IPS-18a (cell line): Measurements from ENCODE around the gene FCHSD2.
"Not testable (repeated sequence)": the region's sequence is repeated elsewhere in the genome, so short reads cannot be mapped to it uniquely, and the experiment has no call there.

Experiments used
- H3K27ac ChIP-seq: one replicate; pipeline ENCODE4 v1.5.1; 2013; ENCODE audit warnings: low read length
- H3K27me3 ChIP-seq: one replicate; pipeline ENCODE4 v1.6.1; 2013; ENCODE audit warnings: mild to moderate bottlenecking, low read length; ENCODE audit not compliant: control insufficient read depth, insufficient read depth
- H3K36me3 ChIP-seq: one replicate; pipeline ENCODE4 v1.6.1; 2013; ENCODE audit warnings: low read depth, low read length; ENCODE audit not compliant: control insufficient read depth
- H3K4me1 ChIP-seq: one replicate; pipeline ENCODE4 v1.6.1; 2013; ENCODE audit warnings: low read depth, low read length; ENCODE audit not compliant: control insufficient read depth
- H3K4me3 ChIP-seq: one replicate; pipeline ENCODE4 v1.5.1; 2013; ENCODE audit warnings: low read length
- H3K9ac ChIP-seq: one replicate; pipeline ENCODE4 v1.6.1; 2013; ENCODE audit warnings: mild to moderate bottlenecking, low read length, moderate library complexity
- H3K9me3 ChIP-seq: one replicate; pipeline ENCODE4 v1.6.1; 2013; ENCODE audit warnings: low read depth, low read length; ENCODE audit not compliant: control insufficient read depth

FCHSD2 gene

GRCh38 chr11:72983560-72983959, 158.6 kb downstream of the FCHSD2 start:
- peaks cover 5% of the 10 kb centered on the region for H3K4me1 ChIP-seq
- no peaks in the 10 kb centered on the region for H3K36me3 ChIP-seq
- no peaks in the 10 kb centered on the region for H3K27me3 ChIP-seq
- no peak overlapping the region for H3K4me3 ChIP-seq
- H3K27ac ChIP-seq = no peak overlapping the region
- no peaks in the 10 kb centered on the region for H3K9me3 ChIP-seq
- H3K9ac ChIP-seq = no peak overlapping the region

GRCh38 chr11:72981971-72982685, 160.0 kb downstream of the FCHSD2 start:
- no peaks in the 10 kb centered on the region for H3K36me3 ChIP-seq
- H3K27ac ChIP-seq = no peak overlapping the region
- peaks cover 5% of the 10 kb centered on the region for H3K4me1 ChIP-seq
- H3K4me3 ChIP-seq = no peak overlapping the region
- no peak overlapping the region for H3K9ac ChIP-seq
- H3K27me3 ChIP-seq = no peaks in the 10 kb centered on the region
- H3K9me3 ChIP-seq = no peaks in the 10 kb centered on the region

GRCh38 chr11:72981080-72981479, 161.0 kb downstream of the FCHSD2 start:
- Histone ChIP-seq H3K9ac (no peak overlapping the region), H3K27me3 (no peaks in the 10 kb centered on the region), H3K4me1 (peaks cover 5% of the 10 kb centered on the region), H3K27ac (no peak overlapping the region), H3K9me3 (no peaks in the 10 kb centered on the region), H3K36me3 (no peaks in the 10 kb centered on the region), H3K4me3 (no peak overlapping the region)

GRCh38 chr11:72977782-72978181, 164.3 kb downstream of the FCHSD2 start:
- not testable (repeated sequence) for H3K36me3 ChIP-seq, H3K9me3 ChIP-seq, H3K4me1 ChIP-seq, H3K27ac ChIP-seq, H3K4me3 ChIP-seq, H3K27me3 ChIP-seq, H3K9ac ChIP-seq

- not testable (repeated sequence) for H3K9me3 ChIP-seq, H3K4me1 ChIP-seq, H3K9ac ChIP-seq, H3K27me3 ChIP-seq, H3K4me3 ChIP-seq, H3K27ac ChIP-seq, H3K36me3 ChIP-seq
Observed at GRCh38 chr11:72976522-72976892, 165.6 kb downstream of the FCHSD2 start.

GRCh38 chr11:72975778-72976521, 166.2 kb downstream of the FCHSD2 start:
- H3K36me3 ChIP-seq = no peaks in the 10 kb centered on the region
- no peak overlapping the region for H3K4me3 ChIP-seq
- H3K27me3 ChIP-seq = no peaks in the 10 kb centered on the region
- H3K9me3 ChIP-seq = no peaks in the 10 kb centered on the region
- no peak overlapping the region for H3K27ac ChIP-seq
- H3K9ac ChIP-seq = no peak overlapping the region
- no peaks in the 10 kb centered on the region for H3K4me1 ChIP-seq

GRCh38 chr11:72974487-72975205, 167.5 kb downstream of the FCHSD2 start:
- no peaks in the 10 kb centered on the region for H3K36me3 ChIP-seq
- no peak overlapping the region for H3K9ac ChIP-seq
- no peak overlapping the region for H3K4me3 ChIP-seq
- H3K9me3 ChIP-seq = no peaks in the 10 kb centered on the region
- H3K4me1 ChIP-seq = no peaks in the 10 kb centered on the region
- no peak overlapping the region for H3K27ac ChIP-seq
- H3K27me3 ChIP-seq = no peaks in the 10 kb centered on the region

- Histone ChIP-seq H3K27me3 (no peaks in the 10 kb centered on the region), H3K4me3 (no peak overlapping the region), H3K36me3 (no peaks in the 10 kb centered on the region), H3K9ac (no peak overlapping the region), H3K27ac (no peak overlapping the region), H3K4me1 (no peaks in the 10 kb centered on the region), H3K9me3 (no peaks in the 10 kb centered on the region)
Observed at GRCh38 chr11:72972496-72973128, 169.5 kb downstream of the FCHSD2 start.

GRCh38 chr11:72971192-72971967, 170.7 kb downstream of the FCHSD2 start:
- H3K36me3 ChIP-seq = no peaks in the 10 kb centered on the region
- H3K4me3 ChIP-seq = no peak overlapping the region
- no peaks in the 10 kb centered on the region for H3K4me1 ChIP-seq
- H3K9ac ChIP-seq = no peak overlapping the region
- no peak overlapping the region for H3K27ac ChIP-seq
- no peaks in the 10 kb centered on the region for H3K27me3 ChIP-seq
- no peaks in the 10 kb centered on the region for H3K9me3 ChIP-seq

GRCh38 chr11:72970557-72971118, 171.5 kb downstream of the FCHSD2 start:
- Histone ChIP-seq H3K36me3 (no peaks in the 10 kb centered on the region), H3K4me3 (no peak overlapping the region), H3K9me3 (no peaks in the 10 kb centered on the region), H3K27ac (no peak overlapping the region), H3K27me3 (no peaks in the 10 kb centered on the region), H3K9ac (no peak overlapping the region), H3K4me1 (no peaks in the 10 kb centered on the region)
